ENCODE measurements around the gene MUC5B.
"Not testable (repeated sequence)": the region's sequence is repeated elsewhere in the genome, so short reads cannot be mapped to it uniquely, and the experiment has no call there.

The MUC5B gene

DNA sequence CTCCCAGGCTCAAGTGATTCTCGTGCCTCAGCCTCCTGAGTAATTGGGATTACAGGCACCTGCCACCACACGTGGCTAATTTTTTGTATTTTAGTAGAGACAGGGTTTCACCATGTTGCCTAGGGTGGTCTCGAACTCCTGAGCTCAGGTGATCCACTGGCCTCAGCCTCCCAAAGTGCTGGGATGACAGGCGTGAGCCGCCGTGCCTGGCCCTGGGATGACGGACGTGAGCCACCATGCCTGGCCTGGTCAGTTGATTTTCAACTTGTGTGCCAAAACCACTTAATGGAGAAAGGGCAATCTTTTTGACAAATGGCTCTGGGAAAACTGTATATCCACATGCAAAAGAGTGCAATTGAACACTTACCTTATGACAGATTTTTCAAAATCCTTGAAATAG lies 7.0 kb upstream of the MUC5B start:
- H3K4me3 ChIP-seq (ENCODE audit: control insufficient read depth in 1 of 7, extremely low read depth in 1 of 7, insufficient read depth in 4 of 7, low read depth in 2 of 7, low read length in 6 of 7); H3K27ac ChIP-seq (ENCODE audit: insufficient read depth in 1 of 2, low read depth in 1 of 2, low read length in 2 of 2, poor library complexity in 1 of 2, severe bottlenecking in 2 of 2); DNase-seq; H3K36me3 ChIP-seq (ENCODE audit: control insufficient read depth in 4 of 4, insufficient read depth in 4 of 4, low read length in 3 of 4); CTCF ChIA-PET; POLR2A ChIA-PET; H3K4me1 ChIP-seq (ENCODE audit: control extremely low read depth in 1 of 4, control insufficient read depth in 4 of 4, insufficient read depth in 4 of 4, low read length in 3 of 4): not testable (repeated sequence)
- WGBS (ENCODE audit: insufficient coverage) = 88% methylated on average over 7 of the region's 8 CpGs
- Histone ChIP-seq H3K9me3 (ENCODE audit: control extremely low read depth in 1 of 5, control insufficient read depth in 4 of 5, insufficient read depth in 2 of 5, low read depth in 1 of 5, low read length in 4 of 5) (peaks cover 3 to 19% (median 6%) of the 10 kb centered on the region in 5 experiments), H3K27me3 (replicated peaks in 2 of 5; ENCODE audit: control insufficient read depth in 4 of 5, insufficient read depth in 5 of 5, low read length in 4 of 5) (peaks cover 0 to 18% (median 0%) of the 10 kb centered on the region in 5 experiments)

DNA sequence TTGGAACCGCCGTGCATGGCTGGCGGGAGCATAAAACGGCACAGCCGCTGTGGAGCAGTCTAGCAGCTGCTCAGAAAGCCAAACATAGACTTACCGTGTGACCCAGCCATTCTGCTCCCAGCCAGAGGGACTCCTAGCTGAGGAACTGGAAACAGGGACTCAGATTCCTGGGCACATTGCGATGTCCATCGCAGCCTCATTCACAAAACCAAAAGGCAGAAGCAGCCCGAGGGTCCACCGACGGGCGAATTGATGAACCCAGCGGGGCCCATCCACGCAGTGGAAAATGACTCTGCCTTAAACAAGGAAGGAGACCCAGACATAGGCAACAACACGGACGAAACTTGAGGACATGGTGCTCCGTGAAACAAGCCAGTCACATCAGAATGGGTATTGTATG lies 5.7 kb upstream of the MUC5B start:
- WGBS (ENCODE audit: insufficient coverage) = 96% methylated on average over 17 of the region's 17 CpGs
- POLR2A ChIA-PET = no interaction called here

GRCh38 chr11:1218256-1218787 lies 4.5 kb upstream of the MUC5B start:
- DNase-seq = no peak
- Histone ChIP-seq H3K36me3 (ENCODE audit: control insufficient read depth in 4 of 4, insufficient read depth in 4 of 4, low read length in 3 of 4) (no peaks in the 10 kb centered on the region), H3K27ac (ENCODE audit: insufficient read depth in 1 of 2, low read depth in 1 of 2, low read length in 2 of 2, poor library complexity in 1 of 2, severe bottlenecking in 2 of 2) (no peak overlapping the region), H3K4me1 (ENCODE audit: control extremely low read depth in 1 of 4, control insufficient read depth in 4 of 4, insufficient read depth in 4 of 4, low read length in 3 of 4) (no peaks in the 10 kb centered on the region), H3K4me3 (ENCODE audit: control insufficient read depth in 1 of 7, extremely low read depth in 1 of 7, insufficient read depth in 4 of 7, low read depth in 2 of 7, low read length in 6 of 7) (no peak overlapping the region), H3K9me3 (ENCODE audit: control extremely low read depth in 1 of 5, control insufficient read depth in 4 of 5, insufficient read depth in 2 of 5, low read depth in 1 of 5, low read length in 4 of 5) (peaks cover 0 to 7% (median 0%) of the 10 kb centered on the region in 5 experiments), H3K27me3 (replicated peaks in 2 of 5; ENCODE audit: control insufficient read depth in 4 of 5, insufficient read depth in 5 of 5, low read length in 4 of 5) (peaks cover 0 to 35% (median 0%) of the 10 kb centered on the region in 5 experiments)
- ChIA-PET POLR2A (no interaction called here), CTCF (no interaction called here)
- 81% methylated on average over 11 of the region's 15 CpGs for WGBS (ENCODE audit: insufficient coverage)

More for the DNA sequence above, 5.7 kb upstream of the MUC5B start:
- Histone ChIP-seq H3K4me1 (ENCODE audit: control extremely low read depth in 1 of 4, control insufficient read depth in 4 of 4, insufficient read depth in 4 of 4, low read length in 3 of 4) (no peaks in the 10 kb centered on the region), H3K4me3 (ENCODE audit: control insufficient read depth in 1 of 7, extremely low read depth in 1 of 7, insufficient read depth in 4 of 7, low read depth in 2 of 7, low read length in 6 of 7) (no peak overlapping the region), H3K27ac (ENCODE audit: insufficient read depth in 1 of 2, low read depth in 1 of 2, low read length in 2 of 2, poor library complexity in 1 of 2, severe bottlenecking in 2 of 2) (no peak overlapping the region), H3K9me3 (ENCODE audit: control extremely low read depth in 1 of 5, control insufficient read depth in 4 of 5, insufficient read depth in 2 of 5, low read depth in 1 of 5, low read length in 4 of 5) (peaks cover 0 to 10% (median 0%) of the 10 kb centered on the region in 5 experiments), H3K27me3 (replicated peaks in 2 of 5; ENCODE audit: control insufficient read depth in 4 of 5, insufficient read depth in 5 of 5, low read length in 4 of 5) (peaks cover 0 to 30% (median 0%) of the 10 kb centered on the region in 5 experiments), H3K36me3 (ENCODE audit: control insufficient read depth in 4 of 4, insufficient read depth in 4 of 4, low read length in 3 of 4) (no peaks in the 10 kb centered on the region)
- no peak for DNase-seq
- CTCF ChIA-PET = no interaction called here

- CTCF ChIA-PET = no interaction called here
- peaks cover 0 to 39% (median 0%) of the 10 kb centered on the region in 5 experiments for H3K27me3 ChIP-seq (replicated peaks in 2 of 5; ENCODE audit: control insufficient read depth in 4 of 5, insufficient read depth in 5 of 5, low read length in 4 of 5)
Measured at GRCh38 chr11:1218788-1219445, 3.9 kb upstream of the MUC5B start.

DNA sequence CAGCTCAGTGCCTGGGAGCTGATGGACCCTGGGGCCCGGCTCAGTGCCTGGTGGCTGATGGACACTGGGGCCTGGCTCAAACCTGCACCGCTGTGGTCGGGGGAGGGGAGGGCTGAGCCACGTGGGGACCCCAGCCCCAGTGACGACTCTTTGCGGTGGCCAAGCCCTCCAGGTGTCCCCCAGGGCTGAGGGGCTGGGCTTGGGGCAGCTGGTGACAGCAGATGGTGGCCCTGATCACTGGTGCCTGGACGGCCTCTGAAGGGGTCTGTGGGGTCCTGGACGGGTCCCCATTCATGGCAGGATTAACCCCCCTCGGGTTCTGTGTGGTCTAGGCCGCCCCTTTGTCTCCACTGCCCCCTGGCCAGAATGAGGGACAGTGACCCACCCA lies 3.4 kb upstream of the MUC5B start:
- no peak for DNase-seq
- POLR2A ChIA-PET = interaction anchor here (0.7 kb wide), 1 partner anchor 17 kb away, joined by 3 read pairs; no protein-coding TSS in a partner anchor
- Histone ChIP-seq H3K27ac (ENCODE audit: insufficient read depth in 1 of 2, low read depth in 1 of 2, low read length in 2 of 2, poor library complexity in 1 of 2, severe bottlenecking in 2 of 2) (no peak overlapping the region), H3K4me1 (ENCODE audit: control extremely low read depth in 1 of 4, control insufficient read depth in 4 of 4, insufficient read depth in 4 of 4, low read length in 3 of 4) (no peaks in the 10 kb centered on the region), H3K36me3 (ENCODE audit: control insufficient read depth in 4 of 4, insufficient read depth in 4 of 4, low read length in 3 of 4) (no peaks in the 10 kb centered on the region), H3K27me3 (replicated peaks in 2 of 5; ENCODE audit: control insufficient read depth in 4 of 5, insufficient read depth in 5 of 5, low read length in 4 of 5) (peaks cover 0 to 42% (median 0%) of the 10 kb centered on the region in 5 experiments), H3K9me3 (ENCODE audit: control extremely low read depth in 1 of 5, control insufficient read depth in 4 of 5, insufficient read depth in 2 of 5, low read depth in 1 of 5, low read length in 4 of 5) (no peaks in the 10 kb centered on the region), H3K4me3 (ENCODE audit: control insufficient read depth in 1 of 7, extremely low read depth in 1 of 7, insufficient read depth in 4 of 7, low read depth in 2 of 7, low read length in 6 of 7) (no peak overlapping the region)
- CTCF ChIA-PET = no interaction called here
- 81% methylated on average over 10 of the region's 10 CpGs for WGBS (ENCODE audit: insufficient coverage)

More at GRCh38 chr11:1218788-1219445, 3.9 kb upstream of the MUC5B start:
- POLR2A ChIA-PET = interaction anchor here (0.7 kb wide), 1 partner anchor 16 kb away, joined by 3 read pairs; no protein-coding TSS in a partner anchor
- H3K9me3 ChIP-seq (ENCODE audit: control extremely low read depth in 1 of 5, control insufficient read depth in 4 of 5, insufficient read depth in 2 of 5, low read depth in 1 of 5, low read length in 4 of 5) = peaks cover 0 to 4% (median 0%) of the 10 kb centered on the region in 5 experiments
- 92% methylated on average over 16 of the region's 16 CpGs for WGBS (ENCODE audit: insufficient coverage)
- H3K4me3 ChIP-seq (ENCODE audit: control insufficient read depth in 1 of 7, extremely low read depth in 1 of 7, insufficient read depth in 4 of 7, low read depth in 2 of 7, low read length in 6 of 7) = no peak overlapping the region
- no peaks in the 10 kb centered on the region for H3K36me3 ChIP-seq (ENCODE audit: control insufficient read depth in 4 of 4, insufficient read depth in 4 of 4, low read length in 3 of 4)
- no peak for DNase-seq
- H3K27ac ChIP-seq (ENCODE audit: insufficient read depth in 1 of 2, low read depth in 1 of 2, low read length in 2 of 2, poor library complexity in 1 of 2, severe bottlenecking in 2 of 2) = no peak overlapping the region
- H3K4me1 ChIP-seq (ENCODE audit: control extremely low read depth in 1 of 4, control insufficient read depth in 4 of 4, insufficient read depth in 4 of 4, low read length in 3 of 4) = no peaks in the 10 kb centered on the region

DNA sequence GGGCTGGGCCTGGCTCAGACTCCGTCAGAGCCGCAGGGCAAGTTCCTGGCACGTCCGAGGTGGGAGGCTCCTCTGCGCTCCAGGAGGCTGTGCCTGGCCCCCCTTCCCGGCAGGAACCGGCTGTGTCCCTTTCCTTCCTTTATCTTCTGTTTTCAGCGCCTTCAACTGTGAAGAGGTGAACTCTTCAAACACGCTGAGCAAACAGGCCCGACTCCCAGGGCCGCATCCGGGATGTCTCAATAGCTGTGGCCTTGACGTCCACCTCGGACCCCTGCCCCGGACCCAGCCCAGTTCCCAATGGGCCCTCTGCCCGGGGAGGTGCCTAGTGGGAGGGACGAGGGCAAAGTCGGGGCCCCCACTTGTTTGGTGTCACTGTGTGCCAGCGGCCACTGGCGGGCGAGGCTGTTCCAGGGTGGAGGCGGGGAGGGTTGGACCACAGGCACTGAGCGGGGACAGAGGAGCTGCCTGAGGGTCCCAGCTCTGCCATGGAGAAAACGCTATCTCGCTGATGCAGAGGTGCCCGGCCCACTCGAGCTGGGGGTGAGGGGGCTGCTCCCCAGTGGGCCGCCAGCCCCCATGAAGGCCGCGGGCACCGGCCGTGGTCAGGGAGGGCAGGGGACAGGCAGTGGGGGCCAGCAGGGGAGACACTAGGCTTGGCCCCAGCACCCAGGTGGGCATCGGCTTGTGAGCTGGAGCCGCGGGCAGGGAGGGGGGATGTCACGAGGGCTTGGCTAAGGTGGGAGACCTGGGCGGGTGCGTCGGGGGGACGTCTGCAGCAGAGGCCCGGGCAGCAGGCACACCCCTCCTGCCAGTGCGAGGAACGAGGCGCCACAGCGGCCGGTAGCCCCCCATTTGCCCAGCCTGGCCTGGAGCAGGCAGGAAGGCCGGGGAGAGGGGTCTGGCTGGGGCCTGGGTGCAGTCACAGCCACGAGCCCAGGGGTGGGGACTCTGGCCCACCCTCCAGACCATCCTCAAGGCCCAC lies 2.7 kb upstream of the MUC5B start:
- Histone ChIP-seq H3K27me3 (replicated peaks in 2 of 5; ENCODE audit: control insufficient read depth in 4 of 5, insufficient read depth in 5 of 5, low read length in 4 of 5) (peaks cover 0 to 48% (median 0%) of the 10 kb centered on the region in 5 experiments), H3K27ac (ENCODE audit: insufficient read depth in 1 of 2, low read depth in 1 of 2, low read length in 2 of 2, poor library complexity in 1 of 2, severe bottlenecking in 2 of 2) (no peak overlapping the region), H3K9me3 (ENCODE audit: control extremely low read depth in 1 of 5, control insufficient read depth in 4 of 5, insufficient read depth in 2 of 5, low read depth in 1 of 5, low read length in 4 of 5) (no peaks in the 10 kb centered on the region), H3K4me3 (ENCODE audit: control insufficient read depth in 1 of 7, extremely low read depth in 1 of 7, insufficient read depth in 4 of 7, low read depth in 2 of 7, low read length in 6 of 7) (no peak overlapping the region), H3K4me1 (ENCODE audit: control extremely low read depth in 1 of 4, control insufficient read depth in 4 of 4, insufficient read depth in 4 of 4, low read length in 3 of 4) (no peaks in the 10 kb centered on the region), H3K36me3 (ENCODE audit: control insufficient read depth in 4 of 4, insufficient read depth in 4 of 4, low read length in 3 of 4) (no peaks in the 10 kb centered on the region)
- ChIA-PET CTCF (interaction anchor here (0.6 kb wide), 1 partner anchor 1054 kb away, joined by 3 read pairs; no protein-coding TSS in a partner anchor), POLR2A (interaction anchor here (0.7 kb wide), 1 partner anchor 18 kb away, joined by 3 read pairs; no protein-coding TSS in a partner anchor)
- no peak for DNase-seq
- WGBS (ENCODE audit: insufficient coverage) = 70% methylated on average over 44 of the region's 48 CpGs
